ENCODE data around the gene TNNC2. TPM values are rescaled to one million over a fixed set of nuclear protein-coding genes. Genes with fewer than 3 reads are reported as not detected.

The TNNC2 gene
- total RNA-seq, 1 experiment from 2014 or later: 4.6 TPM

DNA sequence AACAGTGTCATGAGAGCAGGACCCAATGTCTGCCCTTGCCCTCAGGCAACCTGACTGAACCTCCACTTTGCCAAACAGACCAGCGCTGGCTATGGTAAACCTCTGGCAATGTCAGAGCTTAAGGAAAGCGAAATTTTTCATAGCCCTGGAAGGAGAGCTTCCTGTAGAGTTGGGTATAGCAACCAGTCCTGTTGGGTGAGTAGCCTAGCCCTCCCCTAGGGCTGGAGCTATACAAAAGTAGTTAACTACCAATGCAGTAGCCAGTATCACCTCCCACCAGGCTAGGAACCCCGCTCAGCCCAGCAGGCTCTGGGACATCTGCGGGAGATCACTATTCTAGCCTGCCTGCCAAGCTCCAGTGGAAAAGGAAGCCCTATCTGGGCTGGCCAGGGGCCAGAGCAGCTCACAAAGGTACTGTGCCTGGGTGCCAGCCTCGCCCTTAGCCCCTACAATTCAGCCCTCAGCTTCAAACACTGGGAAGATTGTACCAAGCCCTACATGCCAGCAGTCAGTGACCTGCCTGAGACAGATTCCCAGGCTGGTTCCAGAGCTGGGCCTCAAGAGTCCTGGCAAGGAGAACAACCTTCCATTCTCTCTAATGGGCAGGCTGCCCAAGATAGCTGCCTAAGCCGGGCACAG is 43.3 kb downstream of the TNNC2 start:
- no peak overlapping the region for H3K9ac ChIP-seq (ENCODE audit: extremely low read depth, insufficient read length, low read length)
- peak overlapping the region in 1 of 3 experiments; percentile 57; a peak in 1 of 7 replicates for H3K27ac Mint-ChIP-seq
- no peaks in the 10 kb centered on the region for H3K4me1 Mint-ChIP-seq

More for the DNA sequence above, 43.3 kb downstream of the TNNC2 start:
- Histone ChIP-seq H3K79me2 (ENCODE audit: insufficient read depth, low read length) (no peaks in the 10 kb centered on the region), H3T11ph (ENCODE audit: low read length) (no peak overlapping the region), H3K18ac (ENCODE audit: insufficient read length, low read depth, low read length) (no peak overlapping the region), H3K4me2 (ENCODE audit: insufficient read depth, insufficient read length, low read length) (no peak overlapping the region), H4K8ac (replicated peaks; ENCODE audit: insufficient read length, low read depth, low read length) (no peak overlapping the region), H3K27ac (ENCODE audit: insufficient read length, low read depth, low read length) (no peak overlapping the region), H3K56ac (ENCODE audit: insufficient read length, low read depth, low read length) (no peak overlapping the region), H2AK5ac (ENCODE audit: insufficient read length, low read length) (no peak overlapping the region), H2BK5ac (ENCODE audit: insufficient read length, low read length) (no peak overlapping the region), H2BK12ac (ENCODE audit: insufficient read length, low read depth, low read length) (no peak overlapping the region), H3K9me3 (ENCODE audit: control insufficient read depth, low read depth, low read length) (no peaks in the 10 kb centered on the region), H3K4me1 (ENCODE audit: insufficient read depth, low read length) (no peaks in the 10 kb centered on the region), H4K5ac (ENCODE audit: insufficient read length, low read depth, low read length) (no peak overlapping the region), H3K79me1 (ENCODE audit: insufficient read depth, low read depth, low read length, poor library complexity, severe bottlenecking) (no peaks in the 10 kb centered on the region), H4K20me1 (ENCODE audit: control insufficient read depth, insufficient read depth, insufficient read length) (no peaks in the 10 kb centered on the region), H2BK20ac (ENCODE audit: low read depth, low read length, poor library complexity, severe bottlenecking) (no peak overlapping the region), H2AFZ (ENCODE audit: low read length) (no peak overlapping the region), H3K23me2 (ENCODE audit: insufficient read length, low read depth, low read length, poor library complexity, severe bottlenecking) (no peaks in the 10 kb centered on the region), H2BK15ac (ENCODE audit: low read depth, low read length) (no peak overlapping the region), H2BK120ac (ENCODE audit: low read depth, low read length, poor library complexity, severe bottlenecking) (no peak overlapping the region), H3K27me3 (ENCODE audit: insufficient read depth, low read length) (no peaks in the 10 kb centered on the region), H3K23ac (ENCODE audit: insufficient read length, low read depth, low read length) (no peak overlapping the region), H3K14ac (ENCODE audit: insufficient read depth, low read length) (no peak overlapping the region; the same call in 1 of the 2 replicates), H3K4ac (ENCODE audit: low read depth, low read length) (no peak overlapping the region), H4K91ac (ENCODE audit: insufficient read length, low read depth, low read length) (no peak overlapping the region)
- DNase-seq: no peak
- TF ChIP-seq, protein P1, sequence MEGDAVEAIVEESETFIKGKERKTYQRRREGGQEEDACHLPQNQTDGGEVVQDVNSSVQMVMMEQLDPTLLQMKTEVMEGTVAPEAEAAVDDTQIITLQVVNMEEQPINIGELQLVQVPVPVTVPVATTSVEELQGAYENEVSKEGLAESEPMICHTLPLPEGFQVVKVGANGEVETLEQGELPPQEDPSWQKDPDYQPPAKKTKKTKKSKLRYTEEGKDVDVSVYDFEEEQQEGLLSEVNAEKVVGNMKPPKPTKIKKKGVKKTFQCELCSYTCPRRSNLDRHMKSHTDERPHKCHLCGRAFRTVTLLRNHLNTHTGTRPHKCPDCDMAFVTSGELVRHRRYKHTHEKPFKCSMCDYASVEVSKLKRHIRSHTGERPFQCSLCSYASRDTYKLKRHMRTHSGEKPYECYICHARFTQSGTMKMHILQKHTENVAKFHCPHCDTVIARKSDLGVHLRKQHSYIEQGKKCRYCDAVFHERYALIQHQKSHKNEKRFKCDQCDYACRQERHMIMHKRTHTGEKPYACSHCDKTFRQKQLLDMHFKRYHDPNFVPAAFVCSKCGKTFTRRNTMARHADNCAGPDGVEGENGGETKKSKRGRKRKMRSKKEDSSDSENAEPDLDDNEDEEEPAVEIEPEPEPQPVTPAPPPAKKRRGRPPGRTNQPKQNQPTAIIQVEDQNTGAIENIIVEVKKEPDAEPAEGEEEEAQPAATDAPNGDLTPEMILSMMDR (conservative IDR thresholded peaks at IDR 0.05): no peak
- Mint-ChIP-seq H3K4me3 (no peak overlapping the region), H3K9me3 (no peaks in the 10 kb centered on the region; a peak in 1 of 5 replicates), H3K27me3 (ENCODE audit: low read depth) (peaks cover 5% of the 10 kb centered on the region), H3K36me3 (ENCODE audit: insufficient read depth in 1 of 3, low read depth in 3 of 3) (no peaks in the 10 kb centered on the region)
- WGBS (ENCODE audit: extremely low coverage, insufficient read length, low lambda C conversion rate): no CpG with 5 or more reads among the region's 6 CpGs

All from H9 (cell line).